Measurements from ENCODE around the gene SCUBE2.
A peak's percentile ranks its signal among the peaks of the same experiment; 100 is the strongest.

The SCUBE2 gene

DNA sequence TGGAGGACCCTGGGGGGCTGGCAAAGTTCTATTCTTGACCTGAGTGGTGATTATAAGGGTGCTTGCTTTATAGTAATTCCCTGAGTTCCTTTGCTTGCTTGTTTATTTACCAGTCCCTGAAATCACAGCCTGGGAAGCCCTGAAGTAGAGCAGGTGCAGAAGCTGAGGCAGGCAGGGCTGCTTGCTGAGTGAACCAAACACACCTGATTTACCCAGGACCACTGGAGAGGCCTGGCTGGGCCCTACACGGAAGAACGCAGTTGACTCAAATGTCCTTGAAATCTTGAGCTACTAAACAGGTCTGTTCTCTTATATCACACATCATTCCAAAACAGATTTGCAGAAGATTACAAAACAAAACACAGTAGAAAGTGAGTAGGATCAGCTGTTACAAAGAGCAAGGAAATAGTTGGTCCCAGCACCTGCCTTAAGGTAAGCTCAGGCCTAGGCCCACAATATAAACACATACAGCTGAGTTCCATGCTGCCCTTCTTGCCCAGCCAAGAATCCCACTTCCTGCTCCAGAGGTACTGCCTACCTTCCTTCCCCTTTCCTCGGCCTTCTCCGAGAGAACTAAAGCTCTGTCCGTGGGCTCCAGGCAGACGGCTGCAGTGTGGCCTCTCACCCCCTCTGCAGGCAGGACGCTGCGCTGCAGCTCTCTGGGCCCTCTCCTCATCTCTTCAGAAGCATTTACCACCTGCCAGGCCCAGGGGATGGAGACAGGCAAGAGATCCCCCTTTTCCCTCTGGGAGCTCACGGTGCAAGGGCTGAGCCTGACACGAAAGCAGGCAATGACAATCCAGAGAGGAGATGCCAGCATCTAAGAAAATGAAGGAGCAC is 46.1 kb upstream of the SCUBE2 start:
- CTCF ChIA-PET: interaction anchor here (0.5 to 5.2 kb wide), 58 partner anchors 8 to 1190 kb away, joined by 3 to 78 read pairs (median 4); no protein-coding TSS in a partner anchor
- TF ChIP-seq GLIS2 (tag by site-specific recombination; IDR thresholded peaks at IDR 0.05): no peak
- no peak for TF ChIP-seq ZNF777 (tag by site-specific recombination; IDR thresholded peaks at IDR 0.05; ENCODE audit: borderline replicate concordance)
- TF ChIP-seq IKZF3 (tag by site-specific recombination; IDR thresholded peaks at IDR 0.05): 0 out of 2 replicates have a peak, but pooled peaks have one; percentile 49
- TF ChIP-seq CTCF (tag by site-specific recombination; IDR thresholded peaks at IDR 0.05): peak; percentile 64
- peak; percentile 47 for TF ChIP-seq ZNF366 (tag by site-specific recombination; conservative IDR thresholded peaks at IDR 0.05)
- 0 out of 2 replicates have a peak, but pooled peaks have one; percentile 21 for TF ChIP-seq WT1 (tag by site-specific recombination; IDR thresholded peaks at IDR 0.05)
- no peak for TF ChIP-seq ZNF169 (tag by site-specific recombination; IDR thresholded peaks at IDR 0.05)
- TF ChIP-seq MZF1 (tag by site-specific recombination; IDR thresholded peaks at IDR 0.05; ENCODE audit: borderline replicate concordance): peak; percentile 94; the same call in 1 of the 2 replicates
- TF ChIP-seq ZNF24 (tag by site-specific recombination; IDR thresholded peaks at IDR 0.05): 0 out of 2 replicates have a peak, but pooled peaks have one; percentile 35
- TF ChIP-seq, protein P1, sequence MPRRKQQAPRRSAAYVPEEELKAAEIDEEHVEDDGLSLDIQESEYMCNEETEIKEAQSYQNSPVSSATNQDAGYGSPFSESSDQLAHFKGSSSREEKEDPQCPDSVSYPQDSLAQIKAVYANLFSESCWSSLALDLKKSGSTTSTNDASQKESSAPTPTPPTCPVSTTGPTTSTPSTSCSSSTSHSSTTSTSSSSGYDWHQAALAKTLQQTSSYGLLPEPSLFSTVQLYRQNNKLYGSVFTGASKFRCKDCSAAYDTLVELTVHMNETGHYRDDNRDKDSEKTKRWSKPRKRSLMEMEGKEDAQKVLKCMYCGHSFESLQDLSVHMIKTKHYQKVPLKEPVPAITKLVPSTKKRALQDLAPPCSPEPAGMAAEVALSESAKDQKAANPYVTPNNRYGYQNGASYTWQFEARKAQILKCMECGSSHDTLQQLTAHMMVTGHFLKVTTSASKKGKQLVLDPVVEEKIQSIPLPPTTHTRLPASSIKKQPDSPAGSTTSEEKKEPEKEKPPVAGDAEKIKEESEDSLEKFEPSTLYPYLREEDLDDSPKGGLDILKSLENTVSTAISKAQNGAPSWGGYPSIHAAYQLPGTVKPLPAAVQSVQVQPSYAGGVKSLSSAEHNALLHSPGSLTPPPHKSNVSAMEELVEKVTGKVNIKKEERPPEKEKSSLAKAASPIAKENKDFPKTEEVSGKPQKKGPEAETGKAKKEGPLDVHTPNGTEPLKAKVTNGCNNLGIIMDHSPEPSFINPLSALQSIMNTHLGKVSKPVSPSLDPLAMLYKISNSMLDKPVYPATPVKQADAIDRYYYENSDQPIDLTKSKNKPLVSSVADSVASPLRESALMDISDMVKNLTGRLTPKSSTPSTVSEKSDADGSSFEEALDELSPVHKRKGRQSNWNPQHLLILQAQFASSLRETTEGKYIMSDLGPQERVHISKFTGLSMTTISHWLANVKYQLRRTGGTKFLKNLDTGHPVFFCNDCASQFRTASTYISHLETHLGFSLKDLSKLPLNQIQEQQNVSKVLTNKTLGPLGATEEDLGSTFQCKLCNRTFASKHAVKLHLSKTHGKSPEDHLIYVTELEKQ (tag by site-specific recombination; IDR thresholded peaks at IDR 0.05; ENCODE audit: borderline replicate concordance): no peak
- peak; percentile 34 for TF ChIP-seq ZIC2 (tag by site-specific recombination; IDR thresholded peaks at IDR 0.05)
- TF ChIP-seq ZBTB17 (tag by site-specific recombination; IDR thresholded peaks at IDR 0.05): peak; percentile 59
- peak; percentile 54 for TF ChIP-seq ZNF654 (tag by site-specific recombination; IDR thresholded peaks at IDR 0.05; ENCODE audit: low read depth)
- TF ChIP-seq OSR2 (tag by site-specific recombination; IDR thresholded peaks at IDR 0.05): 0 out of 2 replicates have a peak, but pooled peaks have one; percentile 15
- peaks cover 15% of the 10 kb centered on the region for H3K4me1 ChIP-seq (ENCODE audit: control insufficient read depth, insufficient read depth, low read length)
- H3K4me3 ChIP-seq (ENCODE audit: low read depth, low read length): no peak overlapping the region
- no peak overlapping the region for H3K27ac ChIP-seq (ENCODE audit: extremely low read depth, low read depth, low read length)
- H3K36me3 ChIP-seq (ENCODE audit: control insufficient read depth in 2 of 2, insufficient read depth in 1 of 2, low read length in 2 of 2): peaks cover 0 to 64% of the 10 kb centered on the region in 2 experiments; a peak in 2 of 3 replicates
- POLR2A ChIA-PET: interaction anchor here (0.8 to 1.3 kb wide), 6 partner anchors 122 to 455 kb away, joined by 3 to 7 read pairs (median 4); partner anchors contain the start of genes AKIP1, DENND5A, RPL27A and TMEM9B
- no peaks in the 10 kb centered on the region for H3K9me3 ChIP-seq (ENCODE audit: control insufficient read depth, insufficient read depth, low read depth, low read length)

- H3K4me1 ChIP-seq (ENCODE audit: control insufficient read depth, insufficient read depth, low read length): peaks cover 15% of the 10 kb centered on the region
- no peak overlapping the region for H3K27ac ChIP-seq (ENCODE audit: extremely low read depth, low read depth, low read length)
- ChIA-PET POLR2A (interaction anchor here (1.3 kb wide), 1 partner anchor 121 kb away, joined by 3 read pairs; no protein-coding TSS in a partner anchor), CTCF (interaction anchor here (0.9 to 5.2 kb wide), 19 partner anchors 7 to 336 kb away, joined by 3 to 78 read pairs (median 7); no protein-coding TSS in a partner anchor)
- H3K4me3 ChIP-seq (ENCODE audit: low read depth, low read length): no peak overlapping the region
- no peaks in the 10 kb centered on the region for H3K9me3 ChIP-seq (ENCODE audit: control insufficient read depth, insufficient read depth, low read depth, low read length)
- peaks cover 0 to 62% of the 10 kb centered on the region in 2 experiments; a peak in 2 of 3 replicates for H3K36me3 ChIP-seq (ENCODE audit: control insufficient read depth in 2 of 2, insufficient read depth in 1 of 2, low read length in 2 of 2)
- TF ChIP-seq ZNF350 (tag by site-specific recombination; IDR thresholded peaks at IDR 0.05) (no peak), ZNF266 (tag by site-specific recombination; IDR thresholded peaks at IDR 0.05; ENCODE audit: low read depth) (no peak), ZNF571 (tag by site-specific recombination; IDR thresholded peaks at IDR 0.05) (no peak), PRDM4 (tag by site-specific recombination; IDR thresholded peaks at IDR 0.05) (no peak), ZBTB17 (tag by site-specific recombination; IDR thresholded peaks at IDR 0.05) (no peak), ZNF768 (tag by site-specific recombination; IDR thresholded peaks at IDR 0.05) (no peak), SP2 (tag by site-specific recombination; IDR thresholded peaks at IDR 0.05) (no peak), MYNN (tag by site-specific recombination; IDR thresholded peaks at IDR 0.05; ENCODE audit: borderline replicate concordance) (no peak), MZF1 (tag by site-specific recombination; IDR thresholded peaks at IDR 0.05; ENCODE audit: borderline replicate concordance) (no peak), ZNF558 (tag by site-specific recombination; IDR thresholded peaks at IDR 0.05) (no peak), ZNF610 (tag by site-specific recombination; IDR thresholded peaks at IDR 0.05; ENCODE audit: borderline replicate concordance) (no peak)
- TF ChIP-seq, protein P2, sequence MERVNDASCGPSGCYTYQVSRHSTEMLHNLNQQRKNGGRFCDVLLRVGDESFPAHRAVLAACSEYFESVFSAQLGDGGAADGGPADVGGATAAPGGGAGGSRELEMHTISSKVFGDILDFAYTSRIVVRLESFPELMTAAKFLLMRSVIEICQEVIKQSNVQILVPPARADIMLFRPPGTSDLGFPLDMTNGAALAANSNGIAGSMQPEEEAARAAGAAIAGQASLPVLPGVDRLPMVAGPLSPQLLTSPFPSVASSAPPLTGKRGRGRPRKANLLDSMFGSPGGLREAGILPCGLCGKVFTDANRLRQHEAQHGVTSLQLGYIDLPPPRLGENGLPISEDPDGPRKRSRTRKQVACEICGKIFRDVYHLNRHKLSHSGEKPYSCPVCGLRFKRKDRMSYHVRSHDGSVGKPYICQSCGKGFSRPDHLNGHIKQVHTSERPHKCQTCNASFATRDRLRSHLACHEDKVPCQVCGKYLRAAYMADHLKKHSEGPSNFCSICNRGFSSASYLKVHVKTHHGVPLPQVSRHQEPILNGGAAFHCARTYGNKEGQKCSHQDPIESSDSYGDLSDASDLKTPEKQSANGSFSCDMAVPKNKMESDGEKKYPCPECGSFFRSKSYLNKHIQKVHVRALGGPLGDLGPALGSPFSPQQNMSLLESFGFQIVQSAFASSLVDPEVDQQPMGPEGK (tag by site-specific recombination; IDR thresholded peaks at IDR 0.05): no peak
These were observed 45.3 kb upstream of the SCUBE2 start for GRCh38 chr11:9136741-9137140.
